HG03196 (cell line): ENCODE data around the gene RNF220.

Experiments
- ATAC-seq: cut with Tn5 transposase; IDR thresholded peaks from one replicate; pipeline ENCODE4 v1.9.1; 2021; ENCODE audit not compliant: unreplicated experiment

RNF220 gene

DNA sequence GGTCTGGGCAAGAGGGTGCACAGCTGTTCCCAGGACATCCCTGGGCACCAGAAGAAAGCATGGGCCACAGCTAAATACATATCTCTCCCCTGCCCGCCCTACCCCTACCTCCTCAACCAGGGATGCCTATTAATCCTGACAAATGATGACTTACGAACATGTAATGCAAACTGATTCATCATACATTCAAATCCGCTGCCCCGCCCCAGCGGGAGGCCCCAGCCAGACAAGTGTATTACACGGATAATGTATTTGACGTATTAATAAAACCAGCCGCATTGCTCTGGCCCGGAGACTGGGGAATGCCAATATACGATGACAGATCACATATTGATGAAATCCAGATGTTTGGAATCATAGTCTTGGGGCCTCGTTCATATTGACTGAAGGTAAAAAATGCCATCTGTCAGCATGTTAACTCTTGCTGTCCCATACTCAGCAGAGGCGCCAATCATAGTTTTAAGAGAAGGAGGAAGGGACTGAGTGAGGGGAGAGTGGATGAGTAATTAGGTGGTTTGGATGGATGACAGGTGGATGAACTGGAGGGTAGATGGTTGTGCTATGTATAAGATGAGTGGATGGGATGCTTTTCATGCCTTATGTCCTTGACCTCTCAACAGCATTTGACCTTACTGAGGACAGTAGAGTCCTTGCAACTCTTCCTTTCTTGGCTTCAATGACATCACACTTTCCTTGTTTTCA lies 201.0 kb downstream of the RNF220 start:
- no peak for ATAC-seq

DNA sequence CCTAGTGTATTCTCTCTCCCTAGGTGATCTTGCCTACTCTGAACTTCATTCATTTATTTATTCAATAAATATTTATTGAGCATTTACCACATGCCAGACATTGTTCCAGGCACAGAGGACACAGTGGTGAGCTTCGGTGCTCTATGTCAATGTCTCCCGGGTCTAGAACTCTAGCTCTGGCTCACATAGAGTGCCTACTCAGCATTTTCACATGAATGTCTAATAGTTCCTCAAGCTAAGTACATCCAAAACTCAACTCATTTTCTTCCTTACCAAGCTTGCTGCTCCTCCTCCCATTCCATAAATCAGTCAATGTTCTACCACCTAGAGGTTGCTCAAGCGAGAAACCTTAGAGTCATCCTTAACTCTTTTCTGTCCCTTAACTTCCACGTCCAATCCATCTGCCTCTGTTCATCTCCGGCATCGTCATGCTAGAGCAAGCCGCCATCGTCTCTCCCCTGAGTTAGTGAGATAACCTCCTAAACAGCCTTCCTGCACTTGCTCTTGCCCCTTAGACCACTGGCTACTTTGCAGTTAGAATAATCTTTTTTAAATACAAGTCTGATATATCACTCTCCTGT lies 201.7 kb downstream of the RNF220 start:
- no peak for ATAC-seq

DNA sequence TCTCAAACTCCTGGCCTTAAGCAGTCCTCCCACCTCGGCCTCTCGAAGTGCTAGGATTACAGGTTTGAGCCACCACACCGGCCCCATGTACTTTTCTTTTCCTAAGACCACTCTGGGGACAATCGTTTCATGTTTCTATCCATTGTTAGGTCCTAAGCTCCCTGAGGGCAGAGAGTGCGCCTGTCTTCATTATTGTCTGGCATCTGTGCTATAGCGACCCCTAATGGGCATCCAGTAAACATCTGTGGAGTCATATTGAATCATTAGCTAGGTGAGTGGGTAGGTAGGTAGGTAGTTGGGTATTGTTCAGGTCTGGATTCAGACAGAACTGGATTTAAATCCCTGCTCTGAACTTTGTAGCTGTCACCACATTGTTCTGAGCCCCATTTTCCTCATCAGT lies 203.1 kb downstream of the RNF220 start:
- no peak for ATAC-seq

DNA sequence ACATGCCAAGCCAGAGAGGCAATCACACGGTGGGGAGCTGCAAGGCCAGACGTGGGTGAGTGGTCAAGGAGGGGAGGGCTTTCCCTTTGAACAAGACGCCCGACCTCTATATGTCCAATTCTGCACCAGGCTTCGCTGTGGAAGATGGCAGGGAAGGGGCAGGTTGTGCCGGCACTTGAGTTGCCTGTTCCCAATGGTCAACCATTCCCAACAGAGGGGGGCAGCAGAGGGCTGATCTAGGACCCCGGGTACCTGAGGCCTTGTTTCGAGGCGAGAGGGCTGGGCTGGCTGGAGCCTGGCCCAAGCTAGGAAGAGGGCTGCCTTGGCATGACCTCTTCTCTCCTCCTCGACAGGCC lies 204.3 kb downstream of the RNF220 start:
- ATAC-seq = no peak

DNA sequence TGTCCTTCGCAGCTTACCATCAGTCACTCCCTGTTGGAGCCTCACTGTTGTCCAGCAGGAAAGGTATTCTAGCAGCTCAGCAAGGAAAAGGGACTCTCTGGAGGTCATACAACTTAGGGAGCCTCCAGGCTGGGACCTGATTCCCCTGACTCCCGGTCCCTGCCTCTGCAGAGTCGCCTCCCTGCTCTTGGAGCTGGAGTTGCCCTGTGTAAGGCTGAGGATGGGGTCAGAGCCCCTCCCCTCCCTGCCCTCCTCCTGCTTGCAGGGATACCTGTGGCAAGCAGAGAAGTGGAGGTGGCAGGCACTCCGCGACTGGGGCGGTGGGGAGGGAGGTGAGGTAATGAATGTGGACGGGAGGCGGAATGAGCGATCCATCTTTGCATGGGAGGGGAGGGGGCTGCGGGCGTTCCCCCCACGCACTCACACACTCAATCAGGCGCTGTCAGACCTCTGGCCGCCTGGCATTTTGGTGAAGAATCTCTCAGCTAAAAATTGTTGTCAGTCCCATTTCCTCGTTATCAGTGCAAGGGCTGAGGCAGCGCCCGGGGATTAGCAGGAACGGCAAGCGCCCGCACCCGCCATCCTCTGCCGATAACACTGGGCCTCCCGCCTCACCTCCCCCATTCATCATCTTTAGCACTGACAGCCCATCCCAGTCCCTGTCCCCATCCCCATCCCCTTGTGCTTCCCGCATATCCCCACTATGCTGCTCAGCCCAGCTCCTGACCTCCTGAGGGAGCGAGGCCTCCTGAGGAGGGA lies 204.9 kb downstream of the RNF220 start:
- ATAC-seq = no peak

DNA sequence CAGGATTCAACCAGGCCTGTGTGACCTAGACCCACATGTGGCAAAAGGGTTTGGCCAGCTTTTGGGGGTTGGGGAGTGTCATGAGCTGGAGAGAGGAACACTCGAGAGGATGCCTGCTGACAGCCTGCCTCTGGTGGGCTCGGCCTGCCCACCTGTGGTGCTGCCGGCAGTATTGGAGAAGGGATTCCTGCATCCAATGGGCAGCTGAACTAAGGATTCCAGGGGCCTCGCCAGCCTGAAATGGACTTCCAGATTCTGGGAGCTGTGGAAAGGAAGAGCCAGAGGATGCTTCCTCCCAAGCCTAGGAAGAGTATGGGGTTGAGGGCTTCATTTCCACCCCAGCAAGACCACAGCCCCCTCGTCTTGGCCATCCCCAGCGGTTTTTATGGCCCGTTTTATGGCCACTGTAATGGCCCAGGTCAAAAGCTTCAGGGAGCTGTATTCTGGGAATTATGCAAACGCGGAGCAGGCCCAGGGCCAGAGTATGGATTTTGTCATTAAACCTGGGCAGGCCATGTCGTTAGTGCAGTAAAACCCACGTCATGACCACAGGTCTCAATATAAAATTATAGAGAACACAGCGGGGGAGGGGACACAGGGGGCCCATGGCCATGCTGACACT lies 205.6 kb downstream of the RNF220 start:
- no peak for ATAC-seq

DNA sequence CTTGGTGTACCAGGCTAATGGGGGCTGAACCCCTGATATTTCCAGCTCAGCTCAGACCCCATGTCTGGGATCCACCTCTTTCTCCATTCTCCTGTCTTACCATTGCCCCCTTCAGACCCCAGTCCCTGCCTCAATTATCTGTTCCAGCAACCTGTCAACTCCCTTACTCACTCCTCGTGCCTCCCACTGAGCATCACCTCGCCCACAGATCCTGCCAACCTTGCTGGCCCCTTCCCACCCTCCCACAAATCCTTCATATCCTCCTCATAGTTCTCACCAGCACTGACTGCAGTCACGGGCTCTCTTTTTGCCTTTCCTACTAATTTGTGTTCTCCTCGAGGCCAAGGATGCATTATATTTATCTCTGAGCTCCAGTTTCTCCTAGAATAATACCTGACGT lies 206.4 kb downstream of the RNF220 start:
- no peak for ATAC-seq

DNA sequence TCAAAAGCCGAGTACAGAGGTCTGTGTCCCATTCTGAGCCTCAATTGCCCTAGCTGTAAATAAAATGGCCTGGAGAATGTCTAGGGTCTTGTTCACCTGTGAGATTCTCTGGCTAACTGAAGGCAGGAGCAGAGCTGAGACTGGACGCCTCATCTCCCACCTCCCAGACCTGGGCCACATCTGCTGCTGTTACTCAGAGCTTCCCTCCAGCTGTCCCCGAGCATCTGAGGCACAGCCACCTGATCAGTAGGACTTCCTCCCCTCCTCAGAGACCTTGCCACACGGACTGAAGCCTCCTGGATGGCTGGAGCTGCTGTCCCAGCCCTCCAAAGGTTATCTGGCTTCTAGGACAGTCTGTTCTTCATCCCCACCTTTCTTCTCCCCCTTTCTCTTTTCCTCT lies 206.8 kb downstream of the RNF220 start:
- no peak for ATAC-seq

DNA sequence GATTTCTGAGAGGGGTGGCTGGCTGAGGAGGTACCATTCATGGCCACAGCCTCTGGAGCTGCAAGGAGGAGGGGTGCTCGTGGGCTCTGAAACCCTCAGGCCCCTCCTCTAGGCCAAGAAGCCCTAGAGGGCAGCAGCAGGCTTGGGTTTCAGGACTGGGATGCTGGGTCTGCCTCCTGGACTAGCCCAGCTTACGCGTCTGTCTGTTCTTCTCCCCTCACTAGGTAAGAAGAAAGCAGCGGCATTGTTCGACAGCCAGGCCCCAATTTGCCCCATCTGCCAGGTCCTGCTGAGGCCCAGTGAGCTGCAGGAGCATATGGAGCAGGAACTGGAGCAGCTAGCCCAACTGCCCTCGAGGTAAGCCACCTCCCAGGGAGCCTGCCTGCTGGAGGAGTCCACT lies 208.9 kb downstream of the RNF220 start:
- ATAC-seq = no peak

DNA sequence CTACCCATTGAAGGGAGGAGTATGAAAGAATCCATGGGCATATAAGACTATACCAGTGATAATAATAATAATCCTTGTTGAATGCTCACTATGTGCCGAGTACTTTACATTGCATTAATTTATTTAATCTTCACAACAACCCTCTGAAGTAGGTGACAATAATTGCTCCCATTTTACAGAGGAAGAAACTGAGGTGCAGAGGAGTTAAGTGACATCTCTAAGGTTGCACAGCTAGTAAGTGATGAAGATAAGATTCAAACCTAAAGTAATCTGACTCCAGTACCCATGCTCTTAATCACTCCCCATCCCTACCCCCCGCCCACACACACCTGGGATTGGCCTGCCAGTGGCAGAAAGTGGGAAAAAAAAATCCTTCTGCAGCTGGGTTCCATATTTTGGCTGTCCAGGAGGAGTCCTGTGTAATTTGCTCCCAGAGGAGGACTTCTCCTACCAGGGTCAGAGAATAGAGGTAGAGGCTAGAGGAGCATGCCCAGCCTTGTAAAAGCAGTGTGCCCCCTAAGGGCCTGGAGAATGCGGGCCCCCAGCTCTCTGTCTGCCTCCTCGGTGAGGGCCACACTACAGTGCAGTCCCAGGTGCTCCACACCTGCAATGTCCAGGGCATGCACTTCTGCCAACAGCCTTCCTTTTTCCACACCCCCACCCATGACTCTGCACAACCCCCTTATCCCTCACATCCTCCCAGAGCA lies 211.4 kb downstream of the RNF220 start:
- no peak for ATAC-seq

DNA sequence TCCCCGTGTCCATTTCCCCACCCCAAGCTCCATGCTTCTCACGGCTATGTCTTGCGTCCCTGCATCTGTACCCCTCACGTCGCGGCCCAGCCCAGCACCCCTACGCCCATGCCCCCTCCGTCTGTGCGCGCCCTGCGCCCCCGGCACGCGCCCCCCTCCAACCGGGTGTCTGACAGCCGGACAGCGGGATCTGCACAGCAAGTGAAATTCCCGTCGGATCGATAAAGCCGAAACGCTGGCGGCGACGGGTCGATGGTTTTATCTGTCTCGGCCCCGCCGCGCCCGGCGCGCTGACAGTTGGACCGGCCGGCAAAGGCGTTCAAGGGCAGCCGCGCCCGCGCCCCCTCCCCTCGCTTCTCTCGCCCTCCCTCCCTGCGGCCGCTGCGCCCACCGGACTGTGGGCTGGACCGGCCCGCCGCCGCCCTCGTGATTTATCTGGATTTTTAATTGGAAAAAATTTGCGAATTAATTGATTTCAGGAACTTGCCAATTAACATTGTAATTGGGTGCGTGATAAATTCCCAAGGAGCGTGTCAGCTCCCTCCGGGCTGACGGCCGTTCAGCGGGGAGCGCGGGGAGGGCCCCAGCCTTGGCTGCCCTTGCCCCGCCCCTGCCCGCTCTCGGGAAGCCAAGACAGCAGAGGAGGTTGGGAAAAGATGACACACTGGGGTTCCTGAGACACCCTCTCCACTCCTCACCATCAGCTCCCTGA lies 212.1 kb downstream of the RNF220 start:
- no peak for ATAC-seq

DNA sequence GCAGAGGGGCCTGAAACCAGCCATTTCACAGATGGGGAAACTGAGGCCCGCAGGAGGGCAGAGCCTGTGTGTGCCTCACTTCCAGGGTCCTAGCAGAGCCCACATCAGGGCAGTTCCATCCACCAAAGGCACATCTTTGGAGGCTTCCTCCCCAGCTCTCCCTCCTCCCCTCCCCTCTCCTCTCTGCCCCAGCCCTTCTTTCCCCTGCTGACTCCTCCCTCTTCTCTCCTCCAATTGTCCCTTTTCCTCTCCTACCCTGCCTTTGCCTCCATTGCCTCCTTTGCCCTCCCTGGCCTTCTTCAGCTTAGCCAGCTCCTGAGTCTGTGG lies 212.6 kb downstream of the RNF220 start:
- no peak for ATAC-seq

DNA sequence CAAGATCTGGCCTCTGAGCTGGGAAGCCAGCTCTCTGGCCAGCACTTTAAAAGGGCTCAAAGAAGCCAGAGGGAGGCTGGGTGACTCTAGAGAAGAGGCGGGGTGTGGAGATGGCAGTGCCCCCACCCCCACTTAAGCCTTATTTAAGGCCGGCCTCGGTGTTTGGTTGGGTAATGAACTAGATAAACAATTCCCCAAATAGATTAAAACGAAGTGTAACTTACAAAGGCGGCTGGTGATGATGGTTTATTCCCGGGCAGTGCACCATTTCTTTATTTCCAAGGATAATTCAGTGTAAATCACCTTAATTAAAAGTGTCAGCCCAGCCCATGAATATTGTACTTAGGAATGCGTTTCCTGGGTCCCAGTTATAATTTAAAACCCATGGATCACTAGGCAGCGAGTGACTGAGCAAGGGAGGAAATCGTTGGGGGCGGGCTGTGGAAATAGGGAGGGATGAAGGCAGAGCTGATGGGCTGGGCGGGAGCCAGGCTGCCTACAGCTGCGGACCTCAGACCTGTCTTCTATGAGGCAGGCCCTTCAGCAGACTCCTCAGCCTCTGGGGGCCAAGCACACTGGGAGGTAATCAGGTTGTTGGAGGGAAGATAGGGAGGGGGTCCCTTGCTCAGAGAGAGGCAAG lies 214.3 kb downstream of the RNF220 start:
- ATAC-seq = no peak

DNA sequence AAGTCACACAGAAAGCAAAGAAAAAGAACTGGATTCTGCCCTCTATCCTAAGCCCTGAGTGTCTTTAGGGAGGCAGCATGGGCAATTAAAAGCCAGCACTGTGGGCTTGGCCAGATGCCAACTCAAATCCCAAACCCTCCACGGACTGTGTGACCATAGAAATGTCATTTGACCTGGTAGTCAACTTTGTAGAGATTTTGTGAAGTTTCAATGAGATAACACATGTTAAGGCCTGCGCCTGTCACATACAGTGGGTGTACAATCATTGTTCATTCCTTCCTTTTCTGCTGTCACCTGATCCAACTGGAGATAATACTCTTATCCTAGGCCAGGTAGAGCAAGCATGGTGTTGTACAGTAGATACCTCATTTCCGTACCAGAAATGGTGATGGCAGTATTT lies 215.0 kb downstream of the RNF220 start:
- no peak for ATAC-seq

DNA sequence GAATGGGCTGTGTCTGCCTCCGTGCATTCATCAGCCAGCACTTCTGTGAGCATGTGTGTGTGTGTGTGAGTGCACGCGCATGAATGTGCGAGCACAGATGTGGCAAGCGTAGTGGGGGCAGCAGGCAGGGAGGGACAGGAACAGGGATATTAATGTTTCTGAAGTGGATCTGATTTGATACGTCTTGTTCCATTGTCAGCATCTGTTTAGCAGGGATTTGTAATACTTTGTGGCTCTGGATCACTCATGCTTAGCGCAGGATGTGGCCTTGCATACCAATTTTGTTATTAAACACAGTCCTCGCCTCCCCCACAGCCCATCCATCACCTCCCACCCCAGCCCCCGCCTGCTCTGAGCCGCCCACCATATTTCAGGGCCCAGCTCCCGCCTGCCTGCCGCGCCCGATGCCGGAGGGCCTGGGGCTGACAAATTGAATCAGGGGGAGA lies 216.8 kb downstream of the RNF220 start:
- ATAC-seq = no peak

DNA sequence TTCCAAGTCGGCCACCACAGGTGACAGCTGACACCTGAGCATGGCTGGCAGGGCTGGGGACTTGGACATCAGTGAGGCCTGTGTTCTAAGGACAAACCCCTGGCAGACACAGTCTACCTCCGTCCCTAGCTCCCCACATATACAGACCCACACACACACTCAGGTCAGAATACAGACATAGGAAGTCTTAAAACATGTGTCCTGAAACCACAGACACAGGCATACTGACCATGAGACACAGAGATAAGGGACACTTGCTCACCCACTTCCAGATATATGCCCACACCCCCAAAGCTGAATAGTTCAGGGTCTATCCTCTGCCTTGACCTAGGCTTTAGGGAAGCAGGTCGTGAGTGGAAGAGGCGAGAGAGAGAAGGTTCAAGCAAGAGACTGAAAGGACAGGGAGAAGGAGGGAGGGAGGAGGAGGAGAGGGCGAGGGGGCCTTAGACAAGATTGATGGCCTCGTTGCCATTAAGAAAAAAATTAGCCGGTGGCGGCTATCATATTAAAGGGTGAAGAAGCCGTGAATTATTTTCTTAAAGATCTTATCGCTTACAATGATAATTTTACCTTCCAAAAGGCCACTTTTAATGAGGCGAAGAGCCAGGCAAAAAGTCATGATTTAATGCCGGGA lies 219.3 kb downstream of the RNF220 start:
- ATAC-seq = no peak

DNA sequence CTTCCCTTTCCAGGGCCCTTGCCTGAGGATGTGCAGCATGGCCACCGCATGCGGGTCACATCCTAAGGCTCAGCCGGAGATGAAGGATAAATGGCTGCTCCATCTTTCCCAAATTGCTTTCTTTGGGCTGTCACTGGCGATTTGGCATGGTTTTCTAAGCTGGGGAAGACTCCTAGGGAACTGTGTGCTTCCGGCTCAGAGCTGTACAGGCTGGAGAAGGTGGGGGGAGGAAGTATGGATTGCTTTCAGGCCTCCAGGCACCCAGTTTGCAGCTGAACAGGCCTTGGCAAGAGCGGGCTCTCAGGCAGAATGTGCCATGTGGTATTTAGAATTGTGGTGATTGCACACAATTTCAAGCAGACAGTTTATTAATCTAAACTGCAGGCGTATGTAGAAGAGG lies 220.3 kb downstream of the RNF220 start:
- ATAC-seq = no peak

DNA sequence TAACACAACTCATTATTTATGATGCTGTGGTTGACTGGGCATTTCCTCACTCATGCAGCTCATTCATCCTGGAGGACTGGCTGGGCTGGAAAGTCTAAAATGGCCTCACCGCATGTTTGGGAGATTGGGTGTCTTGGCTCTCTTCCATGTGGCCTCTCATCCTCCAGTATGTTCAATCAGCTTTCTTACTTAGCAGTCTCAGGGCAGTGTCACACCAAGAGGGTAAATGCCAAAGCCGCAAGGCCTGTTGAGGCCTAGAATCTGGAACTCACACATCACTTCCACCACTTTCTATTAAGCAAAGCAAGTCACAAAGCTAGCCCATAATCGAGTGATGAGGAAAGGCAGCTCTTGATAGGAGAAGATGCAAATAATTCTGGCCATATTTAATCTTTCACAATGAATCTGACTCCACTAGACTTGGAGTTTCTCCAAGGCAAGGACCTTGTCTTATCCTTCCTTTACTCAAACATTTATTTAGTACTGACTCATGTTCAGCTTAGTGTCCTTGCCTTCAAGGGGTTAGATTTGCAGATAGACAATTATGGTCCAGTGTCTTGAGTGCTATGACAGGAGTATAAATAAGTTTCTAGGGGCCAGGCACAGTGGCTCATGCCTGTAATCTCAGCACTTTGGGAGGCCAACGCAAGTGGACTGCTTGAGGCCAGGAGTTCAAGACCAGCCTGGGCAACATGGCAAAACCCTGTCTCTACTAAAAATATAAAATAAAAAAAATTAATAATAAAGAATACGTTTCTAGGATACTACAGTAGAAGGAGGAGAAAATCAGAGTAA lies 224.1 kb downstream of the RNF220 start:
- ATAC-seq = no peak

DNA sequence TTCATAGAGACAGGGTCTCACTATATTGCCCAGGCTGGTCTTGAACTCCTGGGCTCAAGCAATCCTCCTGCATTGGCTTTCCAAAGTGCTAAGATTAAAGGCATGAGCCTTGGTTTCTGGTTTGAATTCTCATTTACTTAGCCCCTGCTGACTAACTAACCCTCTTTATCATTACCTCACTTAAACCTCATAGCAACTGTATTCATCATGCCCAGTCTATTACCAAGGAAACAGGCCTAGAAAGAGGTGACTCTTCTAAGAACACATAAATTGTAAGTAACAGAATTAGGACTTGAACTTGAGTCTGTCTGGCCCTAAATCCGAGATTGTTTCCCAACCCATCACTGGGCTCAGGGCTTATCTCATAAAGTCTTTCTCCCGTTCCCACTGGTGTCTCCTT lies 225.1 kb downstream of the RNF220 start:
- no peak for ATAC-seq
